GM21360 (cell line): ENCODE results near the gene EEF1A2.
"Not testable (repeated sequence)": the region's sequence is repeated elsewhere in the genome, so short reads cannot be mapped to it uniquely, and the experiment has no call there.

ENCODE experiments used
- ATAC-seq: cut with Tn5 transposase; IDR thresholded peaks from one replicate; pipeline ENCODE4 v1.9.1; 2021; ENCODE audit warnings: mild to moderate bottlenecking, moderate library complexity; ENCODE audit not compliant: unreplicated experiment

Gene EEF1A2

DNA sequence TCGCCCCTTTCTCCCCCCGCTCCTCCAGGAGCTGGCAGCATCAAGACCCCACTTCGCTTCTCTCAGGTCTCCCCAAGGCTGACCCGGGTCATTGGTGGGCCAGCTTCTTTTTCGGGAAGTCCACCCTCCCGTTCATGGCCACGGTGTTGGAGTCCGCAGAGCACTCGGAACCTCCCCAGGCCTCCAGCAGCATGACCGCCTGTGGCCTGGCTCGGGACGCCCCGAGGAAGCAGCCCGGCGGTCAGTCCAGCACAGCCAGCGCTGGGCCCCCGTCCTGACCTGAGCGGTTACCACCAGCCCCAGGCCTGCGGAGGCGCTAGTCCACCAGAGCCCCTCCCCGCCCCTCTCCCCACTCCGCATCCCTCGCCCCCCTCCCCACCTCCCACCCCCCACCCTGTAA, 22.7 kb upstream of the EEF1A2 start:
- no peak for ATAC-seq

DNA sequence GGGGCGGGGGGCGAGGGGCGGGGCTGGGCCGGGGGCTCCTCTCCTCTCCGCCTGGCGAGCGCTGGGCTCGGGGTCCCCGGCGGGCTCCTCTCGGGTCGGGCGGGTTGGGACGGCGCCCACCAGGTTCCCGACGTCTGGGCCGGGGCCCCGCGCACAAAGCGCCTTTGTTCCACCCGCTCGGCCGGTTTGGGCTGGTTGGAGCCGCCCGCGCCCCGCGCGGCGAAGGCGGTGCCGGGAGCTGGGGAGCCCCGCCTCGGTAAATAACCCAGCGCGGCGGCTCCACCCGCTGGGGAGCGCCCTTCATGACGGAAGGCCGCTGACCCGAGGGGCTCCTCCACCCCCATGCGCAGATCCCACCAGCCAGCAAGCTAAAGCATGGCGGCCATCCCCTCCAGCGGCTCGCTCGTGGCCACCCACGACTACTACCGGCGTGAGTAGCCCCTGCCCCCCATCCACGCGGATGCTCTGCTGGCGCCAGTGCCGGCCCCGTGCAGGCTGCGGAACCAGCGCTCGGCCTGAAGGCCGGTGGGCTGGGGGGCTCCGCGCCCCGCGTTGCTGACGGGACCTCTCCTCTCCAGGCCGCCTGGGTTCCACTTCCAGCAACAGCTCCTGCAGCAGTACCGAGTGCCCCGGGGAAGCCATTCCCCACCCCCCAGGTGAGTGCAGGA, 22.2 kb upstream of the EEF1A2 start:
- ATAC-seq: peak; percentile 33

DNA sequence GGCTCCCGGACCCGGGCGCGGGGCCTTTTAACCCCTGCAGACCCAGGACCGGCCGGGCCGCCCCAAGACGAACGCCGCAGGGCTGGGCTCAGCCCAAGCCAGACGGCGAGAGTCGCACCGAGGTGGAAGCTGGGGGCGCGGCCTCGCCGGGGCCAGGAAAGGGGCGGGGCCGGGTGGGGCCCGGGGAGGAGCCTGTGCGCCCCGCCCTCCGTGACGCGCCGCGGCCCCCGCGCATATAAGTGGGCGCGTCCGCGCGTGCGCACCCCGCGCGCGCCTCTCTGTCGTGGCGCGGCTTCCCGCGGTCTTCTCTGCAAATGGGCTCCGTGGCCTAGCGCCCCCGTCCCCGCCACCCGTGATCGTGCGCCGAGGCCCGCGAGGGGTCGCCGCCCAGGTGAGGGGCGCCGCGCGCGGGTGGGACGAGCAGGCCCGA, 21.6 kb upstream of the EEF1A2 start, which contains the start of gene PPDPF:
Gene PPDPF (plus strand): TSS at position 262 of the 430 bp plus-strand sequence. CDS start 544 bp downstream, outside the sequence.
- ATAC-seq: peak; percentile 54

DNA sequence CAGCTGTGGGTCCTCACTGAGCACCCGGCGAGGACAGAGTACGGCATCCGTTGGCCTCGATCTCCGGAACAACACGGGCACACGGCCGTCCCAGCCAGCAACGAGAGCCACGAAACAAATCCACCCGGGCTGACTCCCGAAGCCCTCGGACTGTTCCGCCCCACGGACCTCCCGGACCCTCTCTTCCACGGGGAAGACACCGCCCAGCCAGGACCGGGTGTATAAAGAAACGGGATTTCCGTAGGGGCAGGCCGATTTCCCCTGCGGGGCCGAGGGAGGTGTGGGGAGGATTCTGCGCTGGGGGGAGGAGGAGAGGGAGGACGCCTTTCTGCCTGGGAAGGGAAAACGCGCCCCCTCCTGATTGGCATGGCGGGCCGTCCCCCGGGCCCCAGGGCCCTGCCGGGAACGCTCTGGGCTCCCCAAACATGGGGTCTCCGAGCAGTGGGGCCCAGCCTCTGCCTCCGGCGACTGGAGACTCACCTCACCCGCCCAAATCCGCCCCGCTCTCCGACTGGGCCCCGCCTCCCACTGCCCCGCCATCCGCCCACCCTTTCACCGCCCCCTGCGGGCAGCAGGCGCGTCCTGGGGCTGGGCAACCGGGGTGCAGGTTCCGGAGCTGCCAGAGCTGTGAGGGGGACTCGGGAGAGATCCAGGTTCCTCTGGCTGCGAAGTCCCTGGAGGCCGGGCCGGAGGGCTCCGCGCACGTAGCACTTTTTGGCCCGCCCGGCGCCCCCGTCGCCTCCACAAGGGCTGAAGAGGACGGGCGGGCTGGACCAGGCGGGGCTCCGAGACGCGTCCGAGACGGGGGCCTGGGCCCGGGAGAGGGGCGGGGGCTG, 21.0 kb upstream of the EEF1A2 start:
- ATAC-seq: peak; percentile 39

DNA sequence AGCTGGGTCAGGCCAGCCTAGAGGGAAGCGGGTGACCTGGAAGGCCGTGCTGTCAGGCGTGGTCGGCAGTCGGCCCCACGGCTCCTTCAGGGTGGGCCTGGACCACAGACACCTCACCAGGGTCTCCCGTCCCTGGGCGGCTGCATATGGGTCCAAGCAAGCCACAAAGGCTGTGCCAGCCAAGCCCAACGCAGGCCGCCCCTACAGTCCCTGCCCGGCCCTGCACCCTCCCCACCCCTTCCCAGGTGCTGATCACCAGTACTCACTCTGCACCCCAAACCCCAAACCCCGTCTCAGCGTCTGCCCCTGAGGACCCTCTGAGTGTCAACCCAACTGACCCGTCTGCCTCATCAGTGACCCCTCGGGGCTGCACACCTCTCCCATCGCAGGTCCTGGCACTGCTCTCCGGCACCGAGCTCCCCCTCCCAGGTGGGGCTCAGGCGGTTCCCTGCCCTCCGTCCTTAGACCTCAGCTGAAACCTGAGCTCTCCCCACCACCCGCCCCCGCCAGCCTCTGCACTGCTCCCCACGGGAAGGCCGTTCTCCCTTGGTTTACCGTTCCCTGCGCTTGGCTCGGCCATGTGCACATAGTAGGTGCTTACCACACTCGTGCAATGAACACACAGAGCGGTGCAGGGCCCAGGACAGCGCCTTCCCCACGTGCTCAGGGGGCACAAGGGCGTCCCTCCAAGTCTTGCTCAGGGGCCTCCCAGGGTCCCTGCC, 20.2 kb upstream of the EEF1A2 start:
- ATAC-seq: no peak

DNA sequence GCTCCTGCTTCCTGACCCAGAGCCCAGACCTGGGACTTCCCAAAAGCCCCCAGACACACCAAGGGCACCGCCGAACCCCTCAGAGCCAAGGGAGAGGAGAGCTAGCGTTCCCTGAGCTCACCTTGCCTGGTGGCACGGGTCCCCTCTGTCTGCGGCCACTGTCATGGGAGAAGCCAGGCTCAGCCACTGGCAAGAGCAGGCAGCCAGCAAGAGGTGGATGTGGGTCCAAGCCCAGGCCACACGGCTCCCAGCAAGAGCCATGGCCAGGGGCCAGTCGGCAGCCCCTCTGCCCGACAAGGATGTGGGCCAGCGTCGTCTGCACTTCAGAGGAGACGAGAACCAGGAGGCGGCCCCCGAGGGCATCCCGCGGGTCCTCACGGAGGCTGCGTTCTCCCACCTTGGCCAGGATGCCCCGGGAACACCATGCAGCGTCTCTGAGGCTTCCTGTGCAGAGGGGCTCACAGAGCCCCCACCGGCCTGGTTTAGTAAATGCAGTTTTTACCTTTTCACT, 19.5 kb upstream of the EEF1A2 start:
- ATAC-seq: no peak

DNA sequence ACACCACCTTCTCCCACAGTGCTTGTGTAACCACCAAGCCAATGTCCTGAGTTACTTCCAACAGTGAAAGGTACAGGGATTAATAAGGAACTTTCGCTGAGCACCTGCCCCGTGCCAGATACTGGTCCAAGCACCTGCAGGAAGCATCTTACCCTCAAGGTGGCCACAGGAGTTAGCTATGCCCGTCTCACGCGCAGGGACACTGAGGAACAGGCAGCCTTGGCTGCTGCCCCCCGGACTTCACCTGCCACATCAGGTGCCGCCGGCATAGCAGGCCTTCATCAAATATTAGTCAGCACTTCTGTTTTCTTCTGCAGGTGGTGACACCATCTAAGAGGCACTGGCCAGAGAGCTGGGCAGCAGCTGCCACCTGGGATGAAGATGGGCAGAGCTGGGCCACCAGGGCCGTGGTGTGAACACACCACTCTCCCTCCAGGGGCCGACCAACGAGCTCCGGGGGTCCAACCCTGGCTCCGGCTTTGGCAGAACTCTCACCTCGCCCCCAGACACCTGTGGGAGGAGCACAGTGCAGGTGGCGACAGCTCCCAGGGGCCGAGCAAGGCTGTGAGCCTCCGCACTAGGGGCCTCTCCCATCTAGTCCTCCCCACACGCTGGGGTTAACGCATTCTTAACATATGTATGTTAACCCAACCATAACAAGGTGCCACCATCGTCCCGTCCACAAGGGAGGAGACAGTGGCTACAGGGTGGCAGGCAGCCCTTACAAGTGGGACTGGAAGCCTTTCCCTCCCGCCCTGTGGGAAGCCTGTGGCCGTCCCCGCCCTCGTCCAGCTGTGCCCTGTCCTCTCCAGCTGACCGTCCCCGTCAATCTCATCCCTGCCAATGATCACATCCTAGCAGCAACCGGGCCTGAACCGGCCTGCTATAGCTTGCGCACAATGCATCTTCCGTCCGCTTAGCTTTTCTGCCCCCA, 18.8 kb upstream of the EEF1A2 start:
- no peak for ATAC-seq

DNA sequence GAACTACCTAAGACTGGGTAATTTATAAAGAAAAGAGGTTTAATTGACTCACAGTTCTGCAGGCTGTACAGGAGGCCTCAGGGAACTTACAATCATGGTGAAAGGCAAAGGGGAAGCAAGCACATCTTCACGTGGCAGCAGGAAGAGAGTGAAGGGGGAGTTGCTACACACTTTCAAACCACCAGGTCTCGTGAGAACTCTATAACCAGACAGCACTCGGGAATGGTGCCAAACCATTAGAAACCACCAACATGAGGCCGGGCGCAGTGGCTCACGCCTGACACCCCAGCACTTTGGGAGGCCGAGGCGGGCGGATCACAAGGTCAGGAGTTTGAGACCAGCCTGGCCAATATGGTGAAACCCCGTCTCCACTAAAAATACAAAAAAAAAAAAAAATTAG, 15.6 kb upstream of the EEF1A2 start:
- ATAC-seq: not testable (repeated sequence)

DNA sequence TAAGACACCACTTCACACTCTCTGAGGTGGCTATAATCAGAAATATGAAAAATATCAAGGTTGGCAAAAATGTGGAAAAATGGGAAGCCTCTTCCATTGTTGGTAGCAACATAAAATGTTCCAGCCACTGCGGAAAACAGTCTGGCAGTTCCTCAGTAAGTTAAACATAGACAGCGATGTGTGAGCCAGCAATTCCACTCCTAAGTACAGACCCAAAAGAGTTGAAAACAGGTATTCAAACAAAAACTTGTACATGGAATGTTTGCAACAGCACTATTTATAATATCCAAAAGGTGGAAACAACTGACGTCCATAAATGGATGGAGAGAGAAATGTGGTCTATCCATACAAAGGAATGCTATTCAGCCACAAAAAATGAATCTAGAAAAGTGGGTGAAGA, 14.3 kb upstream of the EEF1A2 start:
- ATAC-seq: no peak

DNA sequence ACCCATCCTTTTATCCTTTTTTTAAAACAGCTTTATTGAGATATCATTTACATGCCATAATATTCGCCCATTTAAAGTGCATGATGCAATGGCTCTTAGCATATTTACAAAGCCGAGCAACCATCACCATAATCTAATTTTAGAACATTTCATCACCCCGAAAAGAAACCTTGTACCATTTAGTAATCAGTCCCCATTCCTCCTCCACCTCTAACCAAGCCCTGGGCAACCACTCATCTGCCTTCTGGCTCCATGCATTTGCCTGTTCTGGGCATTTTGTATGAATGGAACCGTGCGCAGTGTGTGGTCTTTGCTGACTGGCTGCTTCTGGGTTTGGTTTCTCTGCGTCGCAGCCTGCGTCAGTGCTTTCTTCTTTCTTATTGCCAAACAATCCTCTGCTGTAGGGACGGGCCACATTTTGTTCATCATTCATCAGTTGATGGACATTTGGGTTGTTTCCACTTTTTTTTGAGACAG, 10.2 kb upstream of the EEF1A2 start:
- no peak for ATAC-seq

DNA sequence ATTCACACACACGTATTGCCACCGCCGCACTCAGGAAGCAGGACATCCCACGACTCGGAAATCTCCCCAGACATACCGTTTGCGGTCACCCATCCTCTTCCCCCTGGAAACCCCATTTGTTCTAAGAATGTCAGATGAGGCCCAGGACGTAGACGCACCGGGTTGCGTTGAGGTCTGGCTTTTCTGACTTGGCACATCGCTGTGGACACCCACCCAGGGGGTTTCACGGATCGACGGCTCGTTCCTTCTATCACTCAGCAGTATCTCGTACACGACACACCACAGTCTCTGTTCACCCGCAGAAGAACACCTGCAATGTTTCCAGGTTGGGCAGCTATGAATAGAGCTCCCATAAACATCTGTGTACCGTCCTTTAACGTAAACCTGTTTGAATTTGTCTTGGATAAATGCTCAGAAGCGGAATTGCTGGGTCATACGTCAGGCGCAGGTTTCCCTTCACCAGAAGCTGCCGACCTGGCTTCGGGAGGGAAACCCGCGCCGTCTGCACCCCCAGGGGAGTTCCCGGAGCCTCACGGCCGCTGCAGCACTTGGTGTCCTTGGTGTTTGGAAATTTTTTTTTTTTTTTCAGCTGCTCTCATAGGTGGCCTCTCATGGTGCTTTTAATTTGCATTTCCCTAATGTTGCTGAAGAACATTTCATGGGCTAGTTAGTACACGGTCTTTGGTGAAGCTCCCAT, 9.3 kb upstream of the EEF1A2 start:
- ATAC-seq: no peak

DNA sequence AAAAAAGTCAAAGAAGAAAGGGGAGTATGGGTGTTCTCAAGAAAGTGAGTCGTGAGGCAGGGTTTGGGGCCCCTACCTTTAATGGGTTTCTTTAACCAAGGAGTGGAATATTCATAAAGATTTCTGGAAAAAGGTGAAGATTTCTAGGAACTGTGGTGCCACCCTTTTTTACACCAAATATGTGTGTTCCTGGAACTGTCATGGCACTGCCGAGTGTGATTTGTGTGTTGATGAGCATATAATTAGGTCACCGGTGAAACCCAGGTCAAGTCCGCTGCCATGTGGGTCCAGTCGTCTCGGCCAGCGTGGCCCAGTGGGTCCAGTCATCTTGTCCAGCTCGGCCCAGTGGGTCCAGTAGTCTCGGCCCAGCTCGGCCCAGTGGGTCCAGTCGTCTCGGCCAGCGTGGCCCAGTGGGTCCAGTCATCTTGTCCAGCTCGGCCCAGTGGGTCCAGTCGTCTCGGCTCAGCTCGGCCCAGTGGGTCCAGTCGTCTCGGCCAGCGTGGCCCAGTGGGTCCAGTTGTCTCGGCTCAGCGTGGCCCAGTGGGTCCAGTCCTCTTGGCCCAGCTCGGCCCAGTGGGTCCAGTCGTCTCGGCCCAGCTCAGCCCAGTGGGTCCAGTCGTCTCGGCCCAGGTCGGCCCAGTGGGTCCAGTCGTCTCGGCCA, 8.3 kb upstream of the EEF1A2 start:
- no peak for ATAC-seq

DNA sequence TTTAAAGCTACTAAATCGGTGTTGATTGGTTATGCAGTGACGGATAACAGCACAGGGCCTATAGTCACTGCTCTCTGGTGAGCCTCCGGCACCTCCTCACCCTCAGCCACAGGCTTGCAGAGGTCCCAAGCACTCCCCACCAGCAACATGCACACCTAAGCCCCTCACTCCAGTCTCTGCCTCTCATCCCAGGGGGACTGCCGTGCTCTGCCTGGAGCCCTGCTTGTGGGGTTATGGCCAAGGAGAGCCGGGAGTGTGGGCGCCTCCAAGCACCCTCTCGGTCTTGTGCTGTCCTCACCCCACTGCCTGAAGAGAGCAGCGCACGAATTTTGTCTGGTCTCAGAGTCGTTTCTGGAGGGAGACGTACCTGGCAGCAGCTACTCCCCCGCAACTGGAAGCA, 6.8 kb upstream of the EEF1A2 start:
- no peak for ATAC-seq

DNA sequence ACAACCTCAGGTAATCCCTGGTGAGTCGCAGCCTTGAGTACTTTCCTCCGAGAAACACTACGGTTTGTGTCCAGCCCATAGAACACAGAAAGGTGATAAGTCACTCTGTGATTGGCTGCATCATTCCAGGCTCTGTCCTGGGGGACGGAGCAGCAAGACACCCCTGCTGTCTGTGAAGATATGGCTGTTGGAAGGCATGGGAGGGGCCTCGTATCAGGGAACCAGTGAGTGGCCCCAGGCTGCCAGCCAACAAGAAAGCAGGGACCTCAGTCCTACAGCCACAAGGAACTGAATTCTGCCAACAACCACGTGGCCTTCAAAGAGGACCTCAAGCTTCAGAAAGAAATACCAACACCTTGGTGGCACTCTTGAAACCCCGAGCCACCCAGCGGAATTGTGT, 6.4 kb upstream of the EEF1A2 start:
- no peak for ATAC-seq

DNA sequence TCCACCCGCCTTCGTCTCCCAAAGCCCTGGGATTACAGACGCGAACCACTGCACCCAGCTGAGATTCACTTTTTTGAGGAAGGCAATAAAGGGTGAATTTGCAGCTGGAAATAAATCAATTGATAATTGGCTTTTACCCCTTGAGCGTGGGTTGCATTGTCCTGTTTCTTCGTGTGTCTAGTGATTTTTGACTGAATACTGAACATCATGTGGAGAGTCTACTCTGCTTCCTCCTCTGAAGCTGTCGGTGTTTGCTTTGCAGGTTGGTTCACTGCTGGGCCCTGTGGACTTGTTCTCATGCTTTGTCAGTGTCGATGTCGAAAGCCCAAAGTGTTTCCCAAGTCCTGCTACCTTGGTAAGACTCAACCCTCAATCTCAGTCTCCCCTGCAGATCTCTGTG, 5.8 kb upstream of the EEF1A2 start:
- ATAC-seq: no peak

DNA sequence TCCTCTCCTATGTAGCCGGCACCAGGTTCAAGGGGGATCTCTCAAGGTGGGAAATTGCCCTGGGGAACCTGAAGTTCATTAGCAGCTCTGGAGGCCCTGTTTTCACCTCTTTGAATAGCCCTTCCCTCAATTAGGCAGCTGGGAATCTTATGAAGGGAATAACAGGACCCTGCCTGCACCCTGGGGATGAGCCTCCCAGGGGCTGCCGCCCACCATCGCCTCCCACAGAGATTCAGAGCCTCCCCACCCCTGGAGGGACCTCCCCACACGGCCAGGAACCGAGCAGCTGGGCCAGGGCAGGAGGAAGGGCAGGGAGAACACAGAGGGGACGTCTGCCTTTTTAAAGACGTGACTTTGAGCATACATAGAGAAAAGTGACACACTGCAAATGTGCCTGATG, 4.6 kb upstream of the EEF1A2 start:
- ATAC-seq: no peak

DNA sequence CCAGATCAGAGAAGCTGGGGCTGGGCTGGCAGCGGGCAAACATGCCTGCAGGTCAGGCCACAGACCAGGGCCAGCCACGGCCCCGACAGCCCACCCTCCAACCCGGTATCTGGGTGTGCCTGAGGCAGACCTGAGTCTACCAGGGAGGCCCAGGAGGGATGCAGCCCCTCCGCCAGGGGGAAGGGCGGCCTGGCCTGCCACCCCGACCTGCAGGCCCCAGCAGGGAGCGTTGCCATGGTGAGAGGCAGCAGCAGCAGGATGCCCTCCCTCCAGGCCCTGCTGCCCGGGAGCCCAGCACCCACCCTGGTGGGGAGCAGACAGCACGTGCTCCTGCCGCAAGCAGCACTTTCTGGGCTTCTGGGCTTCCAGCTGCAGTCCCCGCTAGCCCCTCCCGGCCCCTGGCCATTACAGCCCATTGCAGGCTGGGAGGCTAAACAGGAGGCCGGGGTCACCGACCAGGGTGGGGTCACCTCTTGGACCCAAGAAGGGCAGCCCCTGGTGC, 3.8 kb upstream of the EEF1A2 start:
- ATAC-seq: no peak

DNA sequence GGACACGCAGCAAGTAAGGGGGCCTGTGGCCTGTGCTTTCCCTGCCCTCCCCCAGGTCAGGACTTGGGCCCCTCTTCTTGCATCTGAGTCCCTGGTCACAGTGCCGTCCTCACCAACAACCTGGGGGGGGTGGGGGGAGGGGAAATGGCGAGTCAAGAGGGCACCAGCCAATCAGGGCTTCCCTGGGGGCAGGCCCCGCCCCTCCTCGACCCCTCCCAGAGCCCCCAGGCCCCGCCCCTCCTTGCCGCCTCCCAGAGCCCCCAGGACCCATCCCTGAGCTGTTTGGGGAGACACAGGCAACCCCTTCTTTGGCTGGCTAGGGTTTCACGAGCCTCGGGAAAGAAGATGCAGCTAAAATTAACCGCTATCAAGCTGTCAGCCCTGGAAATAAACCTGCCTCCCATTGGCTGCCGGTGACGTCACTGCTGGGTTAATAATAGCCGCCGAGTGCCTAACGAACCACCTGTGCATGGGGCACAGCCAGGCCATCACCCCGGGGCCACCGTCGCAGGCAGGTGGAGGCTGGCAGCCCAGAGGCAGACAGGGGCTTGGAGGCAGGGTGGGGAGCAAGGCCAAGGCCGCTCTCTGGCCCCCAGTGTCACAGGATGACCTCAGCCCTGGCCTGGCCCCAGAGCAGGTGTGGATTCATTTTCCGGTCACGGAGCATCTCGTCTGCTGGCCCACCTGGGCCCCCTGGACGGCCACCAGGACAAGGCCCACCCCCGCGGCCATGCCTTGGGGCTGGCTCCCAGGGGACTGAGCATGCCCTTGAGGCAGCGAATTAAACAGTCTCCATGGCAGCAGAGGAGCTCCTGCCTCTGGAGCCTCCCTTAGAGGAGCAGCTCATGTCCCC, 3.2 kb upstream of the EEF1A2 start:
- no peak for ATAC-seq
